LNCAP (cell line): ENCODE results near the gene SMIM35.

ENCODE experiments used
- CTCF ChIP-seq: fragments of 450-650 bp; IDR thresholded peaks from 2 replicates; pipeline ENCODE4 v1.5.1; 2017; ENCODE audit warnings: mild to moderate bottlenecking

The SMIM35 gene

DNA sequence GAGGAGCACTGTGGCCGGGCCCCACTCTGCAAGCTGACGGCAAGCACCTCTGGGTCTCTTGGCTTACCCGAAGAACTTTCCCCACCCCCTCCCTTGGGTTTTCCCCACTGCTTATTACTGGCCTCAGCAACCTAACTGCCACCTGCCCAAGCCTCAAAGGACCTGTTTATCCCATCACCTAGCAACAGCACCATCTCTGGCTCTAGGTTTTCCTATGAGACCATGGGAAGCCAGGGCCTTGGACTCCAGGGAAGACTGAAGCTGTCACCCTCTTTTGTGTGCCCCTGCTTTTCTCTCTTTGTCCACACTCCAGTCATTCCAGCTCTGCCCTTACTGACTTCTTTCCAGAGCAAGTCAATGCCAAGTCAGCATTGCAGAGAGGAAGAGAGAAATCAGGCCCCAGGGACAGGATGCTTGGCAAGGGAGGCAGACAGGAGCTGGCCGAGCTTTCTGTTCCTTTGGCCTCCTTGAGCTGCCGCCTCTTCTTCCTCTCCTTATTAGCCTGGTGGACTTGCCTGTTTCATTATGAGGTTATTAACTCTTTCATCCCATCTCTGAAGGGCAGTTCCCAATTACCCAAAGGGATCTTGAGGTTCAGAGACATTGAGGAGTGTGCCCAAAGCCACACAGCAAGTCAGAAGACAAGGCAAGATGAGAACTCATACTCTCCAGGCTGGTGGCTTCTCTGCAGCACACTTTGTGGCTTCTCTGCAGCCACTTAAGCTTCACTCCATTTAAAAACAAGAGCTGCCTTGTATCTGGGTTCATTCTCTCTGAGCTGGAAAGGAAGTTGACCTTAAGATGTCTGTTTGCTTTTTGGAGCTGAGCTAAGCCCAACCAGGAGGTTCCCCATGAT, at the start of gene SMIM35:
Gene SMIM35 (minus strand): TSS at position 51 of the 856 bp plus-strand sequence. CDS start 206 bp downstream, outside the sequence.
- TF ChIP-seq CTCF: no peak

DNA sequence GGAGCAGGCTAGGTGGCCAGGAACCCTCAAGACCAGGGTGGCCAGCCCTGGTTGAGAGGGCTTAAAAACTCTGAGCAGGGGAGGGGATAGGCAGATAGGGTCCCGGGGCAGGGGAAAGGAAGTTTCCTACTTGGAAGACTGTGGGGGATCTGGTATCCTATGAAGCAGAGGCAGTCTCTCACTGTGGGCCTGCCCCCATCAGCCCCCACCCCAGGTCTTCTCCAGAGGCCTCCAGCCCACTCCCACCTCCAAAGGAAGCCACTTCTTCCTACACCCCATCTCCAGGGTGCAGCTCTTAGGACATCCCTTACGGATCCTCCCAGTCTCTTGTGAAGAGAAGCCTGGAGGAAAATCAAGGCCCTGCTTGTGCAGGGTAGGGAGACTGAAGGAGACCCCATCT, 49.6 kb upstream of the SMIM35 start:
- no peak for TF ChIP-seq CTCF

GRCh38 chr11:118135796-118136165, 49.0 kb upstream of the SMIM35 start:
- no peak for TF ChIP-seq CTCF

DNA sequence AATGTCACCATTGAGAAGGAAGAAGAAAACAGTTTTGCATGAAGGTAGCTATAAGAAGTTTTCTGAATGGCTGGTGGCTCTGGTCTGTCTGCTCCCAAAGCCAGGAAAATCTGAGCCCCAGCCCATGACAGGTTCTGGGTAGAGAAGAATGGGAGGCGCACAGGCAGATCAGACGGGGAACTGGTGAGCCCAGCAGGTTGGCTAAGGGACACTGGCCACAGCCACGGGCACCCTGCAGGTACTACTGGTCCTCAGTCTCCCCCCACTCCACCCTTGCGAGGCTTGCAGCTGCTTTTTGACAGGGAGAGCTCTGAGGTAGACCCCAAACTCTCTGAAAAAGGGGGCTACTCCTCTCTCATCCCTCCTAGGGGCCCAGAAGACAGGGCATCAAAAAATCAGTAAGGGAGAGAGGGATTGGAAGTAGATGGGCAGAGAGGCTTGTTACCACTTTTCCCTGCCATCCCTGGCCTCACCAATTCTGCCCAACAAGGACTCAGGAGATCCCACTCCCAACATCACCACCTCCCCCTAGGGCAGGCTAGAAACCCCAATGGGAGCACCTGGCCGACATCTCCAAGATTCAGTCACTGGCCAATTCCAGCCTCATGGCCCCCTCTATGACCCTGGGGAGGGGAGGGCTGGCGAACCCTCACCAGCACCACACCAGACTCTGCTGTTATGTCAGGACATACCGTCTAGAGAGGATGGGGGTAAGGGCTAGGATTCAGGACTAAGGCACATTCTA, 48.5 kb upstream of the SMIM35 start:
- no peak for TF ChIP-seq CTCF

GRCh38 chr11:118133816-118134215, 47.1 kb upstream of the SMIM35 start:
- no peak for TF ChIP-seq CTCF

DNA sequence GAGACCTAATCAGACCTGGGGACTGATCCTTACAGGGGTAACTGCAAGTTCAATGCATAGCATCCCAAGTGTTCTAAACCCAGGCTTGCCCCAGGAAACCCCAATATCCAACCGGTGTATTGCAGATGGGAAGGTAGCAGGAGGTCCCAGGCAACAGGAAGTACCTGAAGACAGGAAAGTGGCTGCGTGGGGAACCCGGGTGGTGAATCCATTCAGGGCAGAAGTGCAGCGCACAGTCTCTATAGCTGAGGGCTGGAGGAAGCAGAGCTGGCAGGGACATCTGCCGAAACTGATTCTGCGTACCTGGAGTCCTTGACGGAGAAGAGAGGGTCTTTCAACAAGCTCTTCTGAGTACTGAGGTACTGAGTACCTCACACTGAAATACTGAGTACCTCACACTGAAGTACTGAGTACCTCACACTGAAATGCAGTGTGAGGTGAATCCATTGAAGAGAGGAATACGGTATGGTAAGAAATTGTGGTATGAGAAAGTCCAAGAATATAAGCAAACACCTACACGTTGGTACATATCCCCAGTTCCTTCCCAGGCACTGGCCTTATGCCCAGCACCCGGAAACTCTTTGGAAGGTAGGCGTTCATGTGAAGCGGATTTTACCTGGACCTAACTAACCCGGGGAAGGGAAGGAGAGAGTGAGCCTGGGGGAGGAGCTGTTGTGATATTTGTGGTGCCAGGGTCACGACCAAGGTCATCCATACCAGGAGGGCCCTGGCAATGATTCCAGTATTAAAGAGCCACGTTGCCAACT, 45.8 kb upstream of the SMIM35 start:
- no peak for TF ChIP-seq CTCF

- TF ChIP-seq CTCF: no peak
Observed at GRCh38 chr11:118129471-118130172, 42.9 kb upstream of the SMIM35 start.
